Measurements from ENCODE around the gene ETV1.

The ETV1 gene

GRCh38 chr7:13908667-13909397, 80.6 kb downstream of the ETV1 start:
- no peak for DNase-seq (ENCODE audit: low read depth)
- TF ChIP-seq CTCF (IDR thresholded peaks at IDR 0.05; ENCODE audit: low read depth, low read length, missing control alignments), result no peak
- H3K4me3 ChIP-seq (ENCODE audit: low read depth, low read length), result no peak overlapping the region

- H3K4me3 ChIP-seq (ENCODE audit: low read depth, low read length), result no peak overlapping the region
- no peak for DNase-seq (ENCODE audit: low read depth)
These were observed 81.6 kb downstream of the ETV1 start for GRCh38 chr7:13907831-13908230.

GRCh38 chr7:13904689-13905088, 84.8 kb downstream of the ETV1 start:
- TF ChIP-seq CTCF (IDR thresholded peaks at IDR 0.05; ENCODE audit: low read depth, low read length, missing control alignments), result no peak
- DNase-seq (ENCODE audit: low read depth), result no peak

More at GRCh38 chr7:13907831-13908230, 81.6 kb downstream of the ETV1 start:
- no peak for TF ChIP-seq CTCF (IDR thresholded peaks at IDR 0.05; ENCODE audit: low read depth, low read length, missing control alignments)

GRCh38 chr7:13904007-13904406, 85.5 kb downstream of the ETV1 start:
- H3K4me3 ChIP-seq (ENCODE audit: low read depth, low read length), result no peak overlapping the region
- no peak for DNase-seq (ENCODE audit: low read depth)

More at GRCh38 chr7:13904689-13905088, 84.8 kb downstream of the ETV1 start:
- no peak overlapping the region for H3K4me3 ChIP-seq (ENCODE audit: low read depth, low read length)

GRCh38 chr7:13901577-13901976, 87.9 kb downstream of the ETV1 start:
- TF ChIP-seq CTCF (IDR thresholded peaks at IDR 0.05; ENCODE audit: low read depth, low read length, missing control alignments), result no peak
- no peak overlapping the region for H3K4me3 ChIP-seq (ENCODE audit: low read depth, low read length)
- no peak for DNase-seq (ENCODE audit: low read depth)

More at GRCh38 chr7:13904007-13904406, 85.5 kb downstream of the ETV1 start:
- TF ChIP-seq CTCF (IDR thresholded peaks at IDR 0.05; ENCODE audit: low read depth, low read length, missing control alignments), result no peak

GRCh38 chr7:13898957-13899670, 90.4 kb downstream of the ETV1 start:
- TF ChIP-seq CTCF (IDR thresholded peaks at IDR 0.05; ENCODE audit: low read depth, low read length, missing control alignments), result no peak

More at GRCh38 chr7:13898957-13899670, 90.4 kb downstream of the ETV1 start:
- H3K4me3 ChIP-seq (ENCODE audit: low read depth, low read length), result no peak overlapping the region
- no peak for DNase-seq (ENCODE audit: low read depth)
